Activated T-cell treated with anti-CD3 and anti-CD28 coated beads, Interleukin-2, amount 50 U/mL, for 72 hours (primary cell): ENCODE results near the gene CACNA2D2. TPM values are rescaled to one million over a fixed set of nuclear protein-coding genes. Genes with fewer than 3 reads are reported as not detected.

Experiments
- ATAC-seq, 2 donors: fragments of 150-1000 bp; cut with Tn5 transposase; replicated peaks in 1 of 2; 2 replicates each; pipeline ENCODE4 v1.10.0; 2021; ENCODE audit warnings: moderate library complexity in 2 of 2, mild to moderate bottlenecking in 1 of 2
- DNase-seq, 2 donors: peaks; one replicate each; pipeline ENCODE4 v3.0.0; 2021 to 2022; ENCODE audit warnings: mixed read lengths in 1 of 2
- H3K27ac Mint-ChIP-seq: one replicate; pipeline ENCODE4 v1.8.0; 2022; ENCODE audit warnings: mild to moderate bottlenecking, moderate library complexity, mixed read lengths
- H3K27me3 Mint-ChIP-seq: one replicate; pipeline ENCODE4 v1.8.0; 2022; ENCODE audit warnings: low read depth, mixed read lengths
- H3K36me3 Mint-ChIP-seq, 2 donors: one replicate each; pipeline ENCODE4 v1.8.0; 2022; ENCODE audit warnings: mixed read lengths in 2 of 2, mild to moderate bottlenecking in 1 of 2; ENCODE audit not compliant: insufficient read depth in 2 of 2
- H3K4me1 Mint-ChIP-seq: one replicate; pipeline ENCODE4 v1.8.0; 2022; ENCODE audit warnings: low read depth, mixed read lengths
- H3K4me3 Mint-ChIP-seq, 2 donors: one replicate each; pipeline ENCODE4 v1.8.0; 2022; ENCODE audit warnings: mild to moderate bottlenecking in 2 of 2, mixed read lengths in 2 of 2, moderate library complexity in 2 of 2
- H3K9me3 Mint-ChIP-seq, 2 donors: one replicate each; pipeline ENCODE4 v1.8.0; 2022; ENCODE audit warnings: mixed read lengths in 2 of 2
- total RNA-seq, 2 donors: library from RNA; stranded (reverse); gene quantifications; one replicate each; pipeline ENCODE4 v1.2.3, GENCODE V29; 2022

Gene CACNA2D2
- total RNA-seq, 2 donors from 2014 or later = 3.3 to 5.4 TPM

DNA sequence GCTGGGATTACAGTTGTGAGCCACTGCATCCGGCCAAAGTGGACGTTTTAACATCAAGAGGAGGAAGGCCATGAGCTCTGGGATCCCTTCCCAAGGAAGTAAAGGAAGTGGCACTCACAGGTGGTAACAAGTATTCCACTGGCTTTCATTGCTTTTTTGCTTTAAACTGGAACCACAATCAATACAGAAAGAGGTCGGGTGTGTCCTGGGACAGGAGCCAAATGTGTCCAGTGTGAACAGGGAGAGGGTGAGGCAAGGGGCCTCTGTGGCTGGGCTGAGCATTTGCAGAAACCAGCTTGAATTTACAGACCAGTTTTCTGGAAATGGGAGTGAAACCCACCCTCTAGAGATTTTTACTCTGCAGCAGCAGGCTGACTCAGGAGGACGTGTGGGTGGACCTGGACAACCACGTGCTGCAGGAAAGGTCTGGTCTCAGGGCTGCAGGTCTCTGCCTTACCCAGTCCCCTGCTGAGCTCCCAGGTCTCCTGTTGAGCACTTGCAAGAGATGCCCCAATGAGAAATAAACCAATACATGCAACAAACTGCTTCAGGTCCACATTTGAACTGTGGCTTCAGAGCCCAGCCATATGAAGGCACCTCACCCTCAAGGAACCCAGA lies 101.3 kb downstream of the CACNA2D2 start:
- H3K4me3 Mint-ChIP-seq = no peak overlapping the region
- no peaks in the 10 kb centered on the region for H3K27me3 Mint-ChIP-seq
- no peak overlapping the region for H3K27ac Mint-ChIP-seq
- DNase-seq (no peak), ATAC-seq (no peak)
- H3K4me1 Mint-ChIP-seq = no peaks in the 10 kb centered on the region
- H3K9me3 Mint-ChIP-seq = peaks cover 0 to 4% of the 10 kb centered on the region in 2 donors
- no peaks in the 10 kb centered on the region for H3K36me3 Mint-ChIP-seq

GRCh38 chr3:50396502-50396901 lies 106.9 kb downstream of the CACNA2D2 start:
- ATAC-seq (no peak), DNase-seq (no peak)
- no peaks in the 10 kb centered on the region for H3K36me3 Mint-ChIP-seq
- H3K27me3 Mint-ChIP-seq = no peaks in the 10 kb centered on the region
- peaks cover 6% of the 10 kb centered on the region for H3K4me1 Mint-ChIP-seq
- no peak overlapping the region for H3K27ac Mint-ChIP-seq
- no peaks in the 10 kb centered on the region for H3K9me3 Mint-ChIP-seq
- H3K4me3 Mint-ChIP-seq = no peak overlapping the region

GRCh38 chr3:50395070-50395860 lies 108.2 kb downstream of the CACNA2D2 start:
- Mint-ChIP-seq H3K4me1 (peaks cover 7% of the 10 kb centered on the region), H3K36me3 (no peaks in the 10 kb centered on the region), H3K27me3 (no peaks in the 10 kb centered on the region), H3K27ac (no peak overlapping the region), H3K9me3 (no peaks in the 10 kb centered on the region), H3K4me3 (no peak overlapping the region)
- ATAC-seq (no peak), DNase-seq (no peak)

- Mint-ChIP-seq H3K4me1 (peaks cover 7% of the 10 kb centered on the region), H3K27ac (no peak overlapping the region), H3K36me3 (no peaks in the 10 kb centered on the region), H3K9me3 (no peaks in the 10 kb centered on the region), H3K27me3 (no peaks in the 10 kb centered on the region), H3K4me3 (no peak overlapping the region)
- ATAC-seq = no peak
- DNase-seq = no peak
Measured at GRCh38 chr3:50393061-50393460, 110.4 kb downstream of the CACNA2D2 start.

GRCh38 chr3:50392101-50392715 lies 111.2 kb downstream of the CACNA2D2 start:
- DNase-seq (no peak), ATAC-seq (no peak)
- Mint-ChIP-seq H3K27ac (no peak overlapping the region), H3K4me1 (peaks cover 7% of the 10 kb centered on the region), H3K36me3 (no peaks in the 10 kb centered on the region), H3K27me3 (no peaks in the 10 kb centered on the region), H3K4me3 (no peak overlapping the region), H3K9me3 (no peaks in the 10 kb centered on the region)

DNA sequence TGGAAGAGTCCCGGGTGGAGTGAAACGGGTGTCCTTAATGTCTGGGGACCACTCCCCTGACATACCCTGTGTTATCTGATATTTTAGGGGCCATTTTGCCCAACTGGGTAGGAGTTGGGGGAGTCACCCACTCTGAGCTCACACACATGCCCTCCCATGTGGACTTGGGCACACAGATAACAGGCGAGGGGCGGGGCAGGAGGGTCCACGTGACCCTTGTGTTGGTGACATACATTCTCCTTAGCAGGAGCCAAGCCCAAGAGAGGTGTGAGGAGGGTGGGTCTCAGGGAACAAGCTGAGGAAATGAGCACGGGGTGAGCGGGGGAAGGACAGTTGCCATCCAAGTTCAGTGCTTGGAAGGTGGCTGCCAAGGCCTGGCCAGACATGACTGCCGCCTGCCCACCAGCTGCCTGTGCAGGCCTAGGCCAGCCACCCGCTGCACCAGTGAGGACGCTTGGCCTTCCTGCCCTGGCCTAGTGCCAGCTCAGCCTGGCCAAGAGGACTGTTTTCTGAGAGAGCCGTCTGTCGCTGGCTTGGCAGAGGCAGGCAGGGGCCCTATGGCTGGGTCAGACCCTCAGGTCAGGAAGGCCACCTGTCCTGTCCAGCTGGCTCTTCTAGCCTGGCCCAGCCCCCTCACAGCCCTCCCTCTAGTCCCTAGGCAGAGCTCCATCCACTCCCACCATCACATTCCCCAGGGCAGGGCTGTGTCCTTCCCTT lies 112.8 kb downstream of the CACNA2D2 start:
- peaks cover 7% of the 10 kb centered on the region for H3K4me1 Mint-ChIP-seq
- no peaks in the 10 kb centered on the region for H3K27me3 Mint-ChIP-seq
- DNase-seq (no peak), ATAC-seq (no peak)
- H3K4me3 Mint-ChIP-seq = no peak overlapping the region
- H3K36me3 Mint-ChIP-seq = no peaks in the 10 kb centered on the region
- H3K27ac Mint-ChIP-seq = no peak overlapping the region
- no peaks in the 10 kb centered on the region for H3K9me3 Mint-ChIP-seq

DNA sequence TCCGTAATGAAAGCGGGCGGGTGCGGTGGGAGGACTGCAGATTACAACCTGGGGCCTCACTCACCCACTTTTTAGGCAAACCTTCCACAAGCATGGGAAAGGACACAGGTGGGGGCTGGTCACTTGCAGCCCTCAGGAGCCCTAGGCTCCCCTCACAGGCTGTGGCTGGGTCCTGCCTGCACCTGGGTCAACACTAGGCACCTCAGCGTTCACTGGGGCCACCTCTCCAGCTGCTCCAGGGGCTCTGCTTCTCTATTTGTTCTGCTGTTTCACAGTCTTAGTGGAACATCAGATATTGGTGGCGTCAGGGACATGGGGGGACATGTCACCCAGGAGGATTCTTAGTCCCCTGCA lies 114.0 kb downstream of the CACNA2D2 start:
- ATAC-seq = no peak
- Mint-ChIP-seq H3K27me3 (no peaks in the 10 kb centered on the region), H3K4me1 (peaks cover 7% of the 10 kb centered on the region)

DNA sequence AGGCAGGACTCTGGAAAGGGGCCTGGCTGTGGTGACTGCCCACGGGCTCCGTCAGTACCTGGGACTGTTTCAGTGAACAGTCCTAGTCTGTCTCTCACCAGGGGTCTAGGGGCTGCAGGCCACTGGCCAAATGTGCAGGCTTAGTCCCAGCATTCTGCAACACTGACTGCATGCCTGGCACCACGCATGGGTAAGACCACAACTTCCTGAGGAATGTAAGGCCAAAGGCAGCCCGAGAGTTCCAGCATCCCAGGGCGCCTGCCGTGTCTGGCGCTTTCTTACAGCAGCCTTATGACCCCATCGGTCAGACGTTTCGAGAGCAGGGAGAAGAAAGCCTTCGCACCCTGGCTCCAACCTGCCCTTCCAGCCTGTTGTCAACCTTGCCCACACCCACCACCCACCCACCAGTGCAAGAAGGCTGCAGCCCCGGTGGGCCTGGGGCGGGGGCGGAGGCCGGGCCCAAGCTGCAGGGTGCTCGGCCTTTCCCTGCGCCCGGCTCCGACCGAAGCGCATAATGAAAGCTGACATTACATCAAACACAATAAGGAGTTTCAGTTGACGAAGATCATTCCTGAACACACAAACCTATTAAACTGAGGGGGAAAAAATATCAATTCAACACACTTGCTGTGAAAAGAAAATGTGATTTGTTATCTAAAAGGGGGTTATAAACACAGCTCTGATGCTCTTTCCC lies 114.6 kb downstream of the CACNA2D2 start:
- Mint-ChIP-seq H3K4me1 (peaks cover 7% of the 10 kb centered on the region), H3K27ac (no peak overlapping the region), H3K36me3 (no peaks in the 10 kb centered on the region), H3K9me3 (no peaks in the 10 kb centered on the region), H3K4me3 (no peak overlapping the region), H3K27me3 (no peaks in the 10 kb centered on the region)
- DNase-seq (no peak), ATAC-seq (no peak)

More for the DNA sequence above, 114.0 kb downstream of the CACNA2D2 start:
- H3K4me3 Mint-ChIP-seq = no peak overlapping the region
- no peak for DNase-seq
- H3K27ac Mint-ChIP-seq = no peak overlapping the region
- H3K36me3 Mint-ChIP-seq = no peaks in the 10 kb centered on the region
- H3K9me3 Mint-ChIP-seq = no peaks in the 10 kb centered on the region

DNA sequence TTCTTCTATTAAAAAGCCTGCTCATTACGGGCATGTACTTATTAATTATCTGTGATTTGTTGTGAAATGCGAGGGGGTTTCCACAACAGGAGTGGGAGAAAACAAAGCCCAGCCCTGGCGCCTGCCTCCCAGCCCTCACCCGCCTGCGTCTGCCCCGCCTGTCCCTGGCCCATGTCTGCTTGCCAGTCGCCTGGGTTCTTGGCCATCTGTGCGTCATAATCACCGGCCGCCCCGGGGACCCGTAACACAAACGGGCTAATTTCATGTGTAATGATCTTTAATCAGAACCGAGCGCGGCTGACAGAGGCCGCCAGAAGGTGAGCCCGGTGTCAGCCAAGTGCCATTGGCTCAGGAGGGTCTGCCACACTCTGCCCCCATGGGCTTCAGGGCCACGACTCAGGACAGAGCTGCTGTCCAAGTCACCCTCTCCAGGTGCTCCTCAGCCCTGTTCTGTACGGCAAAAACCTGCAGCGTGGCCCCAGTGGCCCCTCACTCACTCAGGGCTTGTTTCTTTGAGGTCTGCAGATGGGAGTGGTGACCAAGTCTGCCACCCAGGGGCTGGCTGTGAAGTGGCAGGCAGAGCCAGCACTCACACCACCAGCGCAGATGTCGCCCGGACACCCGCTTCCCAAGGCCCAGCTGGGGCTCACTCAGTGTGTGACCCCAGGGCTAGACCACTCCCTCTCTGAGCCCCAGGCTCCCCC lies 115.3 kb downstream of the CACNA2D2 start:
- no peak overlapping the region for H3K4me3 Mint-ChIP-seq
- H3K36me3 Mint-ChIP-seq = no peaks in the 10 kb centered on the region
- peaks cover 7% of the 10 kb centered on the region for H3K4me1 Mint-ChIP-seq
- DNase-seq = no peak
- no peak overlapping the region for H3K27ac Mint-ChIP-seq
- no peaks in the 10 kb centered on the region for H3K9me3 Mint-ChIP-seq
- no peaks in the 10 kb centered on the region for H3K27me3 Mint-ChIP-seq
- ATAC-seq = no peak

- no peak for DNase-seq
- no peak overlapping the region for H3K27ac Mint-ChIP-seq
- no peak overlapping the region for H3K4me3 Mint-ChIP-seq
- H3K27me3 Mint-ChIP-seq = no peaks in the 10 kb centered on the region
- H3K4me1 Mint-ChIP-seq = no peaks in the 10 kb centered on the region
- H3K9me3 Mint-ChIP-seq = no peaks in the 10 kb centered on the region
- ATAC-seq = no peak
- no peaks in the 10 kb centered on the region for H3K36me3 Mint-ChIP-seq
Measured at GRCh38 chr3:50385754-50386153, 117.7 kb downstream of the CACNA2D2 start.

DNA sequence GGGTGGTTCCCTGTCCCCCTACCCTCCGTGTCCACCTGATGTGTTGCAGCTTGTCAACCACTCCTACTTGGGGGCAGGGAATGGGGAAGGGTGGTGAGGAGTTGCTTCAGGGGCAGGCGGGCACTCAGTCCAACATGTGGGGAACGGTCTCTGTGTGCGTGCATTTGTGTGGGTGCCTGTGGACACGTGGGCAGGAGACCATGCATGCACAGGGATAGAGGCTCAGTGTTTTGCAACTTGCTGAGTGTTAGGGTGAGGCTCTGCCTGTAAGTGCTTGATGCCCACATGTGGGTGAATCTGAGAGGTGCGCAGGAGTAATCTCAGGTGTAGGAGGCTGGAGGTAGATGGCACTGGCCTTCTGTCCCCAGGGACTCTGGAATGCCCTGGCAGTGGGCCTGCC lies 119.7 kb downstream of the CACNA2D2 start:
- Mint-ChIP-seq H3K4me1 (no peaks in the 10 kb centered on the region), H3K27me3 (no peaks in the 10 kb centered on the region), H3K27ac (no peak overlapping the region), H3K36me3 (no peaks in the 10 kb centered on the region), H3K4me3 (no peak overlapping the region), H3K9me3 (no peaks in the 10 kb centered on the region)
- DNase-seq = no peak
- ATAC-seq = no peak

DNA sequence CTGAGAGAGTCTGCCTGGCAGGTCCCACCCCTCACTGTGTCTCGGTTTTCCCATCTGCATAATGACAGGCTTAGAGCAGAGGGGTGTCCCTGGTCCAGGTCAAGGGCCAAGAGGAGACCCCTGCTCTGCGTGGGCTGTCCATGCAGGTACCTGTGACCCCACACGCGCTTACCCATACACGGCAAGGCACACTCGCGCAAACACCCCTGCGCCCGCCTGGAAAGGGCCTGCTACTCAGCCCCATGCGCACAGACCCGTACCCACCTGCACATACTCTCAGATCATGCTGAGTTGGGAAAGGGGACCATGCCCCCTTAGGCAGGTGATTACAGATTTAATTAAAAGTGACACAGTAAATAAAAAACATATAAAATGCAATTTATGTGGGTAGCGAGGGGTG lies 120.7 kb downstream of the CACNA2D2 start:
- no peak for ATAC-seq
- no peaks in the 10 kb centered on the region for H3K27me3 Mint-ChIP-seq

More for the DNA sequence above, 120.7 kb downstream of the CACNA2D2 start:
- Mint-ChIP-seq H3K4me3 (no peak overlapping the region), H3K36me3 (no peaks in the 10 kb centered on the region), H3K4me1 (no peaks in the 10 kb centered on the region), H3K9me3 (no peaks in the 10 kb centered on the region), H3K27ac (no peak overlapping the region)
- DNase-seq = no peak
